ENCODE results near the gene TEX26.
A peak's percentile ranks its signal among the peaks of the same experiment; 100 is the strongest.

TEX26 gene

DNA sequence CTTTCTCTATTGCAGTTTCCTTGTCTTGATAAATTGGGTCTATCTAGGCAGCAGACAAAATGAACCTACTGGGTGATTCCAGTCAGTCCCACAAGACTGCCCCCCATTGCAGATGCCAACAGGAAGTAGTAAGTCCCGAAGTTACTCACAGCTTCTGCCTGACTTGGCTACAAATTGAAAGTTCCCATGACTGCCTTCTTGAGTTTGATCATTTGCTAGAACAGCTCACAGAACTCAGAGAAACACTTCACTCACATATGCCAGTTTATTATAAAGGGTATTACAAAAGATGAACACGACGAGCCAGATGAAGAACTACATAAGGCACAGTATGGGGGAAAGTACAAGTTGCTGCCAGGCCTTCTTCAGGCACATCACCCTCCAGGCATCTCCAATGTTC lies 50.0 kb downstream of the TEX26 start:
- no peak for DNase-seq

DNA sequence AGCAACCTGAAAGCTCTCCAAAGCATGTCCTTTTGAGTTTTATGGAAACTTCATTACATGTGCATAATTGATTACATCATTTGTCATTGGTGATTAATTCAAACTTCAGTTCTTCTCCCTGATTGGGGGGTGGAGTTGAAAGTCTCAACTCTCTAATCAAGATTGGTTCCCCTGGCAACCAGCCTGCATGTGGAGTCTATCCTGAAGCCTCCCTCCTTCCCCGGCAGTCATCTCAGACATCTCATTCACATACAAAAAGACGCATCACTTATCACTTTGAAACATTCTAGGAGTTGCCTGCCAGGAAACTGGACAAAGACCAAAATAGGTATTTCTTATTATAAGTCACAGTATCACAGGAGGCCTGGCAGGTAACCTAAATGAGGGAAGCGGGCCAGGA lies 50.5 kb downstream of the TEX26 start:
- no peak for DNase-seq

DNA sequence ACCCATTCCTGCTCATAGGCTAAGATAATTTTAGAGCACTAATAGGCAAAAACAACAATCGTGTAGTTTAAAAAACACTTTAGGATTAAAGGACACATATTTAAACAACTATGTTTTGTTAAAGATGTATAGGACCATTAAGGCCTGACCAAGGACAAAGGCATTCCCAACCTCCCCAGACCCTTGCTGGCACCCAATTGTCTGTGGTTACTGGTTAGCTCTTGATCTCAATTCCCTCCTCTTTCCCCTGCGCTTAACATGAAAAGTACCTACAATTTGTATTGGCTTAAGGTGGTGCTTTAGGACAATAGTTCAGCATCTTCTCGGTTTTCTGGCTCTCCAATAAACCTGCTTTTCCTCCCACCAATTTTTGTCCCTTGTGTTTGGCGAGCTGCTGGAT lies 51.0 kb downstream of the TEX26 start:
- no peak for DNase-seq

DNA sequence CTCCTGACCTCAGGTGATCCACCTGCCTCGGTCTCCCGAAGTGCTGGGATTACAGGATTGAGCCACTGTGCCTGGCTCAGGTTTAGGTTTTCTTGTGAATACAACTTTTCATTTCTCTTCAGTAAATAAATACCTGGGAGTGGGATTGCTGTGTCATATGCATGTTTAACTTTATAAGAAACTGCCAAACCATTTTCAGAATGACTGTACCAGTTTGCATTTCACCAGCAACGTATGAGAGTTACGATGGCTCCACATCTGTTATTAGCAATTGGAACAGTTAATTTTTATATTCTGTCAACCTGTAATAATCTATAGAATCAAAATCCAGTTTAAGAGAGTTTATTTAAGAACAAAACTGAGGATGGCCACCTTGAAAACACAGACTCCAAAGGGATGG lies 52.2 kb downstream of the TEX26 start:
- no peak for DNase-seq

DNA sequence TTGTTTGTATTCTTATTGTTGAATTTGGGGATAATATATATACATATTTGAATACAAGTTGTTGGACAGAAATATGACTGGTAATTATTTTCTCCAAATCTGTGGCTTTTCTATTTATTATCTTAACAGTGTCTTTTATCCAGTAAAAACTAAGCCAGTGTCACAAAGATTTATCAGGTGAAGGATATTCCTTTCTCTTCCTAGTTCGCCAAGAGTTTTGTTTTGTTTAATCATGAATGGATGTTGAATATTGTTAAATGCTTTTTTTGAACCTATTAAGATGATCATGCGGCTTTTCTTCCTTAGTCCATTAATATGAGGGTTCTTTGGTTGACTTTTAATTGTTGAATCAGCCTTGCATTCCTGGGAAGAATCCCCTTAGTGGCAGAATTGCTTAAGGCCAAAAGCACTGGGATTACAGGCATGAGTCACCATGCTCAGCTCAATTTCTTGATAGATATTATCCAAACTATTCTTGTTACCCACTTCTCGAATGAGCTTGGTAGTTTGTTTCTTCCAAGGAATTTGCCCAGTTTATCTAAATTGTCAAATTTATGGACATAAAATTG lies 53.3 kb downstream of the TEX26 start:
- DNase-seq: no peak

DNA sequence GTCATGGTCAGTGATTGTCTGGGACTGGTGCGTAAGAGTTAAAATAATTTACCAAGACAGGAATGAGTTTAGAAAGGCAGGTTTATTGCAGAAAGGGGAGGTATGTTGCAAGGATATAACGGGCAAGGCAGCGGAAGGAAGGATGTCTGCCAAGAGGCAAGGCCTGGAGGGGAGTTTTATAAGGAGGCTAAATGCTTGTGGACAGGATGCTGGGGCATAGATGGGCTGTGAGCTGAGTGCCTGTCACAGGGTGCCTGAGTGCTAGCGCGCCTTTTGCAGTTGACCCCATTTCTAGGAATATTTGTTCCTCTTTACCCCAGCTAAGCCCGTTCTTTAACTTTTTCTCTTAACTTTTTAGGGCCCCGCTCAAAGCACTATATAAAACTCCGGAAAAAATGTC lies 58.7 kb downstream of the TEX26 start:
- no peak for DNase-seq

DNA sequence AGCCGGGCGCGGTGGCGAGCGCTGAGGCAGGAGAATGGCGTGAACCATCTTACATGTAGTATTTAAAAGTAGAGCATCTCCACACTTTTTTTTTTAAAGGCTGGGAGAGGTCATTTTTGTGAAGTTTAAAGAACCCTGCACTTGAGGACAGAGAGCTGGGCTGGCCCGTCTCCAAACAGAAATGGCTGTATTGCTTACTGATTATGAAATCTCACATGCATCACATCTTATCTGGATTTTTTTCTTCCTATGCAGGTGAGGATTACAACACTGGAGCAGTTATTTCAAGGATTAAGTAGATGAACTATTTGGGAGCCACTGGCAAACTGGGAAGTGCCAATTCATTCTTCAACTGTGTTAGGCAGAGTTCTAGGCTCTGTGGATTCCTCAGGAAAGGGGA lies 59.5 kb downstream of the TEX26 start:
- no peak for DNase-seq

DNA sequence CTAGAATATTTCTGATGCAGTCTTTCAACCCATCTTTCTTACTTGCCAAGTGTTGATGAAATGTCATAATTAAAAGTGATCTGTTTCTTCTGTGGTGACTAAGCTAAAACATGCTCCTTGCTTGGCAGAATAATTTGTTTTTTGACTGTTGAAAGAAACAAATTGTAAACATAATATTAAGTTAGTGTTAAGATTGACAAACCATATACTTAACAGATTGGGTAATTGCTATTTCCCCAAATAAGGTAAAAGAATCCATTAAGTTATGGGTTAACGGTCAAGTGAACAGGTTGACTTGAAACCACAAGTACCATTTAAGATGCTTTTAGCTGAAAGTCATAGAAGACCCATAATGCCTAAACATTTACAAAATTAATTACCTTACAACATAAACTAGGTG lies 62.9 kb downstream of the TEX26 start:
- DNase-seq: no peak

DNA sequence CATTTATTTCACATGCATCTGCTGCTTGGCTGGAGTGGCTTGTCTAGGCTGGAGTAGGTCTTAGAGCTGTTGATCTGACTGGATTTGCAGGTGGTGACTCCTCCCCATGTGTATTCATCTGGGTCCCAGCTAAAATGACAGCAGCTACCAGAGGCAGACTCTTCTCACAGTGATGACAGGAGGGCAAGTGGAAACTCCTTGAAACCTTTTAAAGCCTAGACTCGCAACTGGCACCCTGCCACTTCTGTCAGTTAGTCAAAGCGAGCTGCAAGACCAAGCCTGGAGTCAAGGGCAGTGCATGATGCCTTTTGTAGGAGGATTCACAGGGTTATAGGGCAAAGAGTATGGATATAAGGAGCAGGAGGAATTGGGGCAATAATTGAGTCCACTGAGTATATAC lies 65.2 kb downstream of the TEX26 start:
- no peak for DNase-seq

DNA sequence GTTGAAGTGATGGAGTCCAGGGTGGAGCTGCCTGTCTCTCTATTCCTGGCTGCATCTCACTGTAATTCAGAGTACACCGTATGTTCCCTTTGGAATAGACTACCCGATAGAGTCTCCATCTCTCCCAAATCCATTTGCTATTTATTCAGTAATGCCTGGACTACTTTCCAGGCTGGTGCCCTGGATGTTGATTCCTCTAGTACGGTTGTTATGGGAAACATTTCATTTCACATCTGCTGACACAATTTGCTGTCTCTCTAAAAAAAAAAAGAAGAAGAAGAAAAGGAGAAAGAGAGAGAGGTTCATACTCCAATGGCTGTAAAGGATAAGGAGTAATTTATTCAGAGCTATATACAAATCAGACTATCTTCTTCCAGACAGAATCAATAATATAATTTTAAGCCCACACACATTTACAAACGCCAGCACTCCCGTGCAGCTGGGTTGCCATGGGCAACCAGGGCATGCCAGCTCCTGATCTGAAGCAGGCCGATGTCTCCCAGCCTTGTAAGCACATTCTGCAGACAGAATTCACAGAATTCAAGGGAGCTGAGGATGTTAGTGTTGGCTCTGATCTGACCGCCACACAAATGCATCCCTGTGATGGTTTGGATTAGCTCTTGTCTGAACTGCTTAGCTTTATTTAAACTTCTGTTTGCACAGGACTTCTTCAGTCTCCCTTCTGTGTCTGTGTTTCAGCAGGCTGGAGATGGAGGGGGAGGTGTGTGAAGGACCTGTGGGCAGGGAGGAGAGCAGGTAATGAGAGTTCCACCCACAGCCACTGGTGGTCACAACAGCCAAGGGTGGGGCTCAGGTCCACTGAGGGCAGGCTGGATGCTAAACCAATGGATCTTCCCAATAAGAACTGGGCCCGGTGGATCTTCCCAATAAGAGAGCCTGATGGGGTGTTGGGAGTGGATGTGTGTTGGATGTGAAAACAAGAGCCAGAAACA lies 66.0 kb downstream of the TEX26 start:
- no peak for DNase-seq

DNA sequence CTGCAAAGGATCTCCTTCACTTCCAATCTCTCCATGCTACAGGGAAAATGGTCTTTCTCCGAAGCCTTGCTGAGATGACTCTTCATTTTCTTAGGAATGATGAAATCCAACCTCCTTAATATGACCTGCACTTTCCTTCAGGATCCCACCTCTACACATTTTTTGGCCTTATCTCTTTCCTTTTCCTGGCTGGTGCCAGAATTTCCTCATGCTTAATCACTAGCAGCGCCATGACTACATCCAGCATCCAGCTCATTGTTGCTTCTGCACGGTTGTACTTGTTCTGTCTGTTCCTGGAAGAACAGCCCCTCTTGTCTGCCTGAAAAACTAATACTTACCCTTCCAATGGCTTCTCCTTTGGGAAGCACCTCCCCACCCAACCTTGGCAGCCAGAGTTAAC lies 68.4 kb downstream of the TEX26 start:
- no peak for DNase-seq

DNA sequence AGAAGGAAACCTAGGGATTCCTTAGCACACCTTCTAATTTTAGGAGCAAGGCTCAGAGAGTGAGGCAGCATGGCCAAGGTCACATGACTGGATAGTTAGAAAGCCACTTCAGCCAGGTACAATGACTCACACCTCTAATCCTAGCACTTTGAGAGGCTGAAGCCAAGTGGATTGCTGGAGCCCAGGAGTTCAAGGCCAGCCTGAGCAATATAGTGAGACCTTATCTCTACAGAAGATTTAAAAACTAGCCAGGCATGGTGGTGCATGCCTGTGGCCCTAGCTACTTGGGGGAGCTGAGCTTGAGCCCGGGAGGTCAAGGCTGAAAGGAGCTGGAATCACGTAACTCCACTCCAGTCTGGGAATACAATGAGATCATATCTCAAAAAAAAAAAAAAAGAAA lies 69.2 kb downstream of the TEX26 start:
- DNase-seq: no peak

DNA sequence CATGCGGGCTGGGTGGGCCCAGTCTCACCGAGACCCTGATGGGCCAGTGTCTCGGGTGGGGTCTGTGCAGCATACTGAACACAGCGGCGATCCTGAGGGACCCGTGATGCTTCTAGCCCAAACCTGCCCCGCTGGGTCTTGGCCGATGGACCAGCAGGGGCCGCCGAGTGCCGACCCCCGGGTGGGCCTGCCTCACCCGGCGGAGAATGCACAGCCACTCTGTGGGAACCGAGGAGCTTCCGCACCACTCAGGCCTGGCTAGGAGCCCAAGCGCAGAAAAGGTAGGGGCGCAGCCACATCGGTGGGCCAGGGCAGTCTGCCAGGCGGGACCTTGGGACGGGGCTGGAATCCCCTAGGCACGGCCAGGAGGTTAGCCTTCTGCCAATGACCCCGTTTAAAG lies 72.6 kb downstream of the TEX26 start:
- no peak for DNase-seq

DNA sequence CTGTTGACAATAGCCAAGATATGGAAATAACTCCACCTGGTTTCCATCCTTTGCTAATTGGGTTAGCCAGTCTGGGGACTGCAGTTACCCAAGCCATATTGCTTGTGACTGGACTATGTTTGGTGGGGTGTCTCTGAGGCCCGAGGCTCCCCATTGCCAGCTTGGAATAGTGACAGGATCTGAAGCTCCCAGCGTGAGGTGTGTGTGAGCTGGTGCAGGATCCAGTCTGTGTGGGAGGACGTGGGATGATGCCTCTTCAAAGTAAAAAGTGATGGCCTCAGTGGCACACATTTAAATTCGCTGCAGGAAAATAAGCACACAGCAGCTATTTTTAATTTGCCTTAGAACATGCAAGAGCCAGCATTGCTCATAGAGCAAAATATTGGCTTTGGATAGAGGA lies 75.0 kb downstream of the TEX26 start:
- no peak for DNase-seq

DNA sequence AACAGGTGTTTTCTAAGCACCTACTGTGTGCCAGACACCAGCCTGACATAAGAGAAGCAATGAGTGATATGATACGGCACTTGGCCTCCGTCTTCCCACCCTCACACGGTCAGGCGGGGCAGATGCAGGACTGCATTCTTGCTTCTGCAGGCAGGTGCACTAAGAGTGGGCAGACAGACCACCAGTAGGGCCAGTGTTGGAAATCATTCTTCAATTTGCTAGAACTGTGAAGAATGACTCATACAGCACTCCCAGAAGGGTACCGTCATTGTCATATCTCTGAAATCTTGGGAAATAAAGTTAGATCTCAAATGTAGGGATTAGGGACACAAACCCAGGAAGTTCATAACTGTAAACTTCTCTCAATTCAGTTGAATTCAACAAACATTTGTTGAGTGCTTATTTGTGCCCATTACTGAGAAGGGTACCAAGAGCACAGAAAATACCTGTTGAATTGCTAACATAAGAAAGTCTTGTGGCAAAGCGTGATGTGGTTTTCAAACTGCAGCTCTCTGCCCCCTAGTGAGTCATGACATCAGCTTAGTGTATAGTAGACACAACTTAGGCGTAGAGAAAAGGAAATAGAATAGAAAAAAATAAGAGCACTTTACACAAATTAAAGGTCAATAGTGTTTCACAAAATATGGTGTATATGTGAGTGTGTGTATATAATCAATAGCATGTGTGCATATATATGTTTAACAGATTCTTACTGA lies 76.1 kb downstream of the TEX26 start:
- DNase-seq: no peak

DNA sequence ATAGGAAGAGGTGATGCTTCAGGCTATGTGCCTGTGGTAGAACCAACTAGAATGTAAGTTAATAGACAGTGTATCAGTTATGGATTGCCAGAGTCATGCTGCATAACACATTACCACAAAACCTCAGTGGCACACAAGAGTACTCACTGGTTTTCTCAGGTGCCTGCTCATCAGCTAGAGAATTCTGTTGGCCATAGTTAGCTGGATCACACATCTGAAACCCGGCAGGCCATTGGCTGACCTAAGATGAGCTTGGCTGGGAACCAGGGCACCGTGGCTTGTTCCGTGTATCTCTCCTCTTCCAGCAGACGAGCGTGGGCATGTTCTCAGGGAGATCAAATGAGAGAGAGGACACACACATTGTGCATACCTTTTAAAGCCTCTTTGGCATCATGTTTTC lies 76.7 kb downstream of the TEX26 start:
- DNase-seq: no peak

DNA sequence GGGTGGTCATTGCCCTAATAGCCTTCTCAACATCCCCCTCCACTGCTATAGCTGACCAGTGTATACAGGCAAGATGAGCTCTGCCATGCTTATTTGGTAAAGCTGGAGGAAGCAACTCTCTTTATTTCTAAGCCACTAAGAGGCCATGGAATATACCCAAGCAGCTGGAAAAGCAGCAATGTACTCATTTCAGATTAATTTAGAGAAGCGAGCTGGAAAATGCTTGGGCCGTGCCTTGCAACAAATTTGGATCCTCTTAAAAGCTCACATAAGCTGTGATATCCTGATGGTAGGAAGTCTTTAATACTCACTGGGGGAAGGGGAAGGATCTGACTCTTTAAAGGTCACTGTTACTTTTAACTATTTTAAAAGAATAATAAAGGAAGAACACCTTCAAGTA lies 77.8 kb downstream of the TEX26 start:
- no peak for DNase-seq

DNA sequence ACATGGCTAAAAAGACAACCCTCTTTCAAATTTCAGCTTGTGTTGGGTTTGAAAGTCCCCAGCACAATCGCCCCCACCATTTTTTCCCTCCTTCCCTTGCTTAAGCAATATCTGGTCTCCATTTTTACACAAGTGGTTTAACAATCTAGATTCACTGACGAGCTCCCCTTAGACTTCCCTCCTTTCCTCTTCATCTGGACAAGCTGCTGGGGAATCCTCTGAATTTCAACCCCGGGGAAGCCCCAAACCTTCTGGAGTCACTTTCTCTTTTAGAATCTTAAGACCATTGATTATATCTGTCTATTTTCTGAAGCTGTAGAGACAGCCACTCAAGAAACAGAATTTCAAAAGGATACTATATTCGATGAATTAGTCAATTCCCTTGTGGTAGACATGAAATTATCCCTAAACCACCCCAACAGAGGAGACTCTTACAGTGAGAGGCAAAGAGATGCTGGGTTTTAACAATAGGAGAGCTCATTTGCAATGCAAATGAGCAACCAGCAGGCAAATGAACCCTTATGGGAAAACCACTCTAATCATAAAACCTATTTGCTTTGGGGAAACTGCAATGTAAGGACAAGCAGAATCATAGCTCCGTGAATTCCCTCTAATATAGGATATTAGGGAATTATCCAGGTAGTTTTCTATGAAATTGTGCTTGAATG lies 78.9 kb downstream of the TEX26 start:
- DNase-seq: no peak

DNA sequence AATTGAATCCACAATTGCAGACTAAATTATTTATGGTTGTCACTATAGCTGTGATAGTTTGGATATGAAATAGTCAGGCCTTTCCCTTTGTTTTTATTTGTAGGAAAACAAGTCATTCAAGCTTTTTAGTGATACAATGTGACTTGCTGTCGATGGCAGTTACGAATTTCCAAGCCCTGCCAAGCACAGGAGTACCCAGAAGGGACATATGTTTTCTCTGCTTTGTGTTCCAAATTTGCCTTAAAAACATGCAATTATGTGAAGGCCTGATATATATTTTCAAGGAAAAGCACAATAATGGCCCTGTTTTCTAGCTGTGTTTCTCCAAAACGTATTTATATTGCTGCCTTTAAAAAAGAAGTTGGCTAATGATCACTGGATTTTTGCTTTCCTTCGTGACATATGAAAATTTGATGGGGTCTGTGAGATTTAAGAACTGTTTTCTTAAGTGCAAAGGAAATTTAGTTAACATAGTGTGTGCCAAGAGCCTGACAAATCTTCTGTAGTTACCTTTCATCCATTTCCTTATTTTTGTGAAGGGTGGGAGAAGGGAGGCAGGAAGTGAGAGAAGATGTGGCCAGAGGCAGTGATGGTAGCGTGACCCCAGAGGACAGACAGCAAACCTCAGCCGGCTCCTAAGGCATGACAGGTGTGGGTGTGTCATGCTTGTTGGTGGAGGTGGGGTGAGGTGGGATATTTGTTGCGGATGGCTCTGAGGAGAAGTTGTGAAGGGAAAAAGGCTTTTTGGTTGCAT lies 79.6 kb downstream of the TEX26 start:
- no peak for DNase-seq

DNA sequence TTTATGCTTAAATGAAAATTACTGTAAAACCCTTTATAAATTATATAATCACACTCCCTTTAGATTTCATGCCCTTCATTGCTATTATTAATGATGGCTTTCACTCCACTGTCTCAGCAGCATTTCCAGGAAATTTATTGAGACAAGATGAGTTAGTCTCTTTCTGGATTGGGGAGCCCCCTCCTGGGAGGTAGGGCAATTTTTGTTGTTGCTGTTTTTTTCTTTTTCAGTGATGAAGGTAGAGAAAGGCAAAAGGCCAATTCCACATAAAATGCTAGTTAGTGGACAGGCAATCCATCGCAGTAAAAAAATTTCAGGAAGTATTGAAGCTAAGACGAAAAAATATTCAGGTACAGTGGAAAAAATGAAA lies 80.2 kb downstream of the TEX26 start:
- DNase-seq: peak; percentile 35

DNA sequence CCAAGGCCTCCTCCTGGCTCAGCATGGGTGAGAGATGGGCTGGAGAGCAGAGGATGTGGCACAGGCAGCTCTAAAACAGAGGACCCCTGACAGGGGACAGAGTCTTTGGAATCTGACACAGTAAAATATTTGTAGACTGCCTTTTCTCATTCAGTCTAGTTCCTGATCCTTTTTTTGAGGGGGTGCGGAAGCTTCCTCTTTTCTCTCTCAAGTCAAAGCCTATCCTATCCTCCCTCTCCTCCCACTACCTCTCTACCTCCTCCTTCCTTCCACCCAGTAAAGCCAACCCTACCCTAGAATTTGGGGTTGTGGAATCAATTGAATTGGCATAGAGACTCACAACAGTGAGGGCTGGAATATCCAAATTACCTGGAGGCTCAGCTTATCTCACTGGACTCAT lies 82.0 kb downstream of the TEX26 start:
- no peak for DNase-seq

DNA sequence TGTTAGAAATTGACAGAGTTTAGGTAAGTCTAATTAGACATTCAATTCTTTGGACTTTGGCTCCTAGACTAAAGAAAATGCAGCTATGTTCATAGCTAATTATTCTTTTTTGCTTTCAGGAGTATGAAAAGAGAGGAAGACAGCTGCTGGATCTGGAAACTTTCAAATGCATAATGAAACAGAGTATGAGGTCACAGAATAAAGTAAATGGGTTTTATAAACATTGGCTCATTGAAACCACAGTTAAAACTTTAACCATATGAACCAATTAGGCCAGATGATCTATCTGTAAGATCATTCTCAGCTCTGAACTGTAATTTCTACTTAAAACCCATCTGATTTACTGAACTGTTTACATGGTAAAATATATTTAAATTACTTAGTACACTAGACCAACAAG lies 82.7 kb downstream of the TEX26 start:
- DNase-seq: no peak

Data from 8988T (cell line).